ENCODE results near the gene HBG2.

The HBG2 gene

DNA sequence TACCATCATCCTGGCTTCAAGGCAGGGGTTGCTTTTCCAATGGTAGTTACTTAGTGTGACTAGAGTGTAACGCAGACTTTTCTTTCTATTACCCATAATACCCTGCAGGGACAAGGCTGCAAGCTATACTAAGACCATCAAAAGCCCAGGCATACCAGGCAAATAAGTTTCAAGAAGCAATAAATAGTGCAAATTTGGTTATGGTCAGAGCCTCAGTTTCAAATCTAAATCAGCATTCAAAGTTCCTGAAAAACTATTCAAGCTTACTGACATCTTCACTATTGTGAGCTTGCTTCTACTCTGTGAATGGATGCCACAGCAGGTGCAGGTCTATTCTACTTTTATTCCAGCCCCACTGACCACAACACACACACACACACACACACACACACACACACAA is 25.2 kb downstream of the HBG2 start:
- DNase-seq (ENCODE audit: low read depth) = no peak
- TF ChIP-seq, protein P1, sequence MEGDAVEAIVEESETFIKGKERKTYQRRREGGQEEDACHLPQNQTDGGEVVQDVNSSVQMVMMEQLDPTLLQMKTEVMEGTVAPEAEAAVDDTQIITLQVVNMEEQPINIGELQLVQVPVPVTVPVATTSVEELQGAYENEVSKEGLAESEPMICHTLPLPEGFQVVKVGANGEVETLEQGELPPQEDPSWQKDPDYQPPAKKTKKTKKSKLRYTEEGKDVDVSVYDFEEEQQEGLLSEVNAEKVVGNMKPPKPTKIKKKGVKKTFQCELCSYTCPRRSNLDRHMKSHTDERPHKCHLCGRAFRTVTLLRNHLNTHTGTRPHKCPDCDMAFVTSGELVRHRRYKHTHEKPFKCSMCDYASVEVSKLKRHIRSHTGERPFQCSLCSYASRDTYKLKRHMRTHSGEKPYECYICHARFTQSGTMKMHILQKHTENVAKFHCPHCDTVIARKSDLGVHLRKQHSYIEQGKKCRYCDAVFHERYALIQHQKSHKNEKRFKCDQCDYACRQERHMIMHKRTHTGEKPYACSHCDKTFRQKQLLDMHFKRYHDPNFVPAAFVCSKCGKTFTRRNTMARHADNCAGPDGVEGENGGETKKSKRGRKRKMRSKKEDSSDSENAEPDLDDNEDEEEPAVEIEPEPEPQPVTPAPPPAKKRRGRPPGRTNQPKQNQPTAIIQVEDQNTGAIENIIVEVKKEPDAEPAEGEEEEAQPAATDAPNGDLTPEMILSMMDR (IDR thresholded peaks at IDR 0.05; ENCODE audit: insufficient read depth, low read depth, low read length, missing control alignments) = no peak
- no peak overlapping the region for H3K4me3 ChIP-seq (ENCODE audit: low read length)

DNA sequence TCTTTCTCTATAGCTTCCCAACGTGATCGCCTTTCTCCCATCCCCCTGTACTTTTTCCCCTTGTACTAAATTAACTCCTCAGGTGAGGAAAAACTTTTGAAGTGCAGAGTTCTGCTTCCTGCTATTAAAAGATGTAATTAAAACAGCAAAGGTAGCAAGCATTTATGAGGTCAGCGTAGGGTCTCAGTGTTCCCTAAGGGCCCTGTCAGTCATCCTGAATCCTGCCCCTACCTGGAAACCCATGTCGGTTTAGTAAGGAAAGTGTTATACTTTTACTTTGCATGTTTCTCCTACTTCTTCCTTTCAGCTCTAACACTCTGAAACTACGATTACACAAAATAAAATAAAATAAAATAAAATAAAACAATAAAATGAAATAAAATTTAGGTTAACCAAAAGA is 26.5 kb downstream of the HBG2 start:
- no peak for DNase-seq (ENCODE audit: low read depth)
- TF ChIP-seq, protein P1 (IDR thresholded peaks at IDR 0.05; ENCODE audit: insufficient read depth, low read depth, low read length, missing control alignments) = no peak
- H3K4me3 ChIP-seq (ENCODE audit: low read length) = no peak overlapping the region

DNA sequence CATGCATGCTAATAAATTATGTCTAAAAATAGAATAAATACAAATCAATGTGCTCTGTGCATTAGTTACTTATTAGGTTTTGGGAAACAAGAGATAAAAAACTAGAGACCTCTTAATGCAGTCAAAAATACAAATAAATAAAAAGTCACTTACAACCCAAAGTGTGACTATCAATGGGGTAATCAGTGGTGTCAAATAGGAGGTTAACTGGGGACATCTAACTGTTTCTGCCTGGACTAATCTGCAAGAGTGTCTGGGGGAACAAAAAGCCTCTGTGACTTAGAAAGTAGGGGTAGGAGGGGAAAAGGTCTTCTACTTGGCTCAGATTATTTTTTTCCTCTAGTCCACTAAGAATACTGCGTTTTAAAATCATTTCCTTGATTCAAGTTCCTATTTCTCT is 26.9 kb downstream of the HBG2 start:
- DNase-seq (ENCODE audit: low read depth) = no peak
- H3K4me3 ChIP-seq (ENCODE audit: low read length) = no peak overlapping the region
- TF ChIP-seq, protein P1 (IDR thresholded peaks at IDR 0.05; ENCODE audit: insufficient read depth, low read depth, low read length, missing control alignments) = no peak

DNA sequence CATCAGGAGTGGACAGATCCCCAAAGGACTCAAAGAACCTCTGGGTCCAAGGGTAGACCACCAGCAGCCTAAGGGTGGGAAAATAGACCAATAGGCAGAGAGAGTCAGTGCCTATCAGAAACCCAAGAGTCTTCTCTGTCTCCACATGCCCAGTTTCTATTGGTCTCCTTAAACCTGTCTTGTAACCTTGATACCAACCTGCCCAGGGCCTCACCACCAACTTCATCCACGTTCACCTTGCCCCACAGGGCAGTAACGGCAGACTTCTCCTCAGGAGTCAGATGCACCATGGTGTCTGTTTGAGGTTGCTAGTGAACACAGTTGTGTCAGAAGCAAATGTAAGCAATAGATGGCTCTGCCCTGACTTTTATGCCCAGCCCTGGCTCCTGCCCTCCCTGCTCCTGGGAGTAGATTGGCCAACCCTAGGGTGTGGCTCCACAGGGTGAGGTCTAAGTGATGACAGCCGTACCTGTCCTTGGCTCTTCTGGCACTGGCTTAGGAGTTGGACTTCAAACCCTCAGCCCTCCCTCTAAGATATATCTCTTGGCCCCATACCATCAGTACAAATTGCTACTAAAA is 27.8 kb downstream of the HBG2 start, which contains the start of gene HBB:
Gene HBB, minus strand, starts transcription at position 340 of the 579 bp plus-strand sequence. Its CDS starts 50 bp downstream, at position 290.
- H3K4me3 ChIP-seq (ENCODE audit: low read length) = no peak within 1 kb of the TSS
- TF ChIP-seq, protein P1 (IDR thresholded peaks at IDR 0.05; ENCODE audit: insufficient read depth, low read depth, low read length, missing control alignments) = no peak
- peak; percentile 14 for DNase-seq (ENCODE audit: low read depth)

DNA sequence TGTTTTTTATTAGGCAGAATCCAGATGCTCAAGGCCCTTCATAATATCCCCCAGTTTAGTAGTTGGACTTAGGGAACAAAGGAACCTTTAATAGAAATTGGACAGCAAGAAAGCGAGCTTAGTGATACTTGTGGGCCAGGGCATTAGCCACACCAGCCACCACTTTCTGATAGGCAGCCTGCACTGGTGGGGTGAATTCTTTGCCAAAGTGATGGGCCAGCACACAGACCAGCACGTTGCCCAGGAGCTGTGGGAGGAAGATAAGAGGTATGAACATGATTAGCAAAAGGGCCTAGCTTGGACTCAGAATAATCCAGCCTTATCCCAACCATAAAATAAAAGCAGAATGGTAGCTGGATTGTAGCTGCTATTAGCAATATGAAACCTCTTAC is 29.1 kb downstream of the HBG2 start:
- no peak for DNase-seq (ENCODE audit: low read depth)
- no peak overlapping the region for H3K4me3 ChIP-seq (ENCODE audit: low read length)
- TF ChIP-seq, protein P1 (IDR thresholded peaks at IDR 0.05; ENCODE audit: insufficient read depth, low read depth, low read length, missing control alignments) = no peak

DNA sequence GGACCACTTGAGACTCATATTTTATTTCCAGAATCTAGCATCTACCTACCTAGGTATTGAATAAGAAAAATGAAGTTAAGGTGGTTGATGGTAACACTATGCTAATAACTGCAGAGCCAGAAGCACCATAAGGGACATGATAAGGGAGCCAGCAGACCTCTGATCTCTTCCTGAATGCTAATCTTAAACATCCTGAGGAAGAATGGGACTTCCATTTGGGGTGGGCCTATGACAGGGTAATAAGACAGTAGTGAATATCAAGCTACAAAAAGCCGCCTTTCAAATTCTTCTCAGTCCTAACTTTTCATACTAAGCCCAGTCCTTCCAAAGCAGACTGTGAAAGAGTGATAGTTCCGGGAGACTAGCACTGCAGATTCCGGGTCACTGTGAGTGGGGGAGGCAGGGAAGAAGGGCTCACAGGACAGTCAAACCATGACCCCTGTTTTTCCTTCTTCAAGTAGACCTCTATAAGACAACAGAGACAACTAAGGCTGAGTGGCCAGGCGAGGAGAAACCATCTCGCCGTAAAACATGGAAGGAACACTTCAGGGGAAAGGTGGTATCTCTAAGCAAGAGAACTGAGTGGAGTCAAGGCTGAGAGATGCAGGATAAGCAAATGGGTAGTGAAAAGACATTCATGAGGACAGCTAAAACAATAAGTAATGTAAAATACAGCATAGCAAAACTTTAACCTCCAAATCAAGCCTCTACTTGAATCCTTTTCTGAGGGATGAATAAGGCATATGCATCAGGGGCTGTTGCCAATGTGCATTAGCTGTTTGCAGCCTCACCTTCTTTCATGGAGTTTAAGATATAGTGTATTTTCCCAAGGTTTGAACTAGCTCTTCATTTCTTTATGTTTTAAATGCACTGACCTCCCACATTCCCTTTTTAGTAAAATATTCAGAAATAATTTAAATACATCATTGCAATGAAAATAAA is 29.8 kb downstream of the HBG2 start:
- no peak overlapping the region for H3K4me3 ChIP-seq (ENCODE audit: low read length)
- TF ChIP-seq, protein P1 (IDR thresholded peaks at IDR 0.05; ENCODE audit: insufficient read depth, low read depth, low read length, missing control alignments) = no peak
- DNase-seq (ENCODE audit: low read depth) = no peak

All from epithelial cell of esophagus (primary cell).